HG03571 (cell line): ENCODE results near the gene CDC25A.

Experiments
- ATAC-seq: cut with Tn5 transposase; IDR thresholded peaks from one replicate; pipeline ENCODE4 v1.9.1; 2021; ENCODE audit not compliant: unreplicated experiment

CDC25A gene

DNA sequence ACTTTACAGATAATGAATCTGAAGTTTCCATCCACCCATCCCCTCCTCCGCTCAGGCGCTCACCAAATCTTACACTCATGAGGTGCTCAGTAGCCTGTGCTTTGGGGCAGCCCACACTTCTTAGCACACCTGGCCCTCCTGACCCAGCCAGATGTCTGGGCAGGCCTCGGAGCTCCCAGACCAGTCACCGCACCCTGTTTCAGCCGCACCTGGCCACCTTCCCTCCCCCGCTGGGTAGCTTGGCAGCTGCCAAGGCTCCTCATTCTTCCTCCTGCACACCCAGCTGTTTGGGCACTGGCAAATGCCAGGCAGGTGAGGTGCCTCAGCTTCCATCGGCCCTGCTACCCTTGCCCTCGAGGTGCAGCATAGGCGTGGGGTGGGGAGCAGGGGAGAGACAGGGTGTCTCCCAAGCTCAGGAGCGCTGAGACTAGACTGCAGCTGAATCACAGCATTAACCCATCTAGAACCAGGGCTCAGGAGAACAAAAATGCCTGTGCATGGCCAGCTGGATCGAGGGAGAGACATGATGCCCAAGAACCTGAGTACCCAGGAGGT lies 45.8 kb downstream of the CDC25A start:
- ATAC-seq, result no peak

DNA sequence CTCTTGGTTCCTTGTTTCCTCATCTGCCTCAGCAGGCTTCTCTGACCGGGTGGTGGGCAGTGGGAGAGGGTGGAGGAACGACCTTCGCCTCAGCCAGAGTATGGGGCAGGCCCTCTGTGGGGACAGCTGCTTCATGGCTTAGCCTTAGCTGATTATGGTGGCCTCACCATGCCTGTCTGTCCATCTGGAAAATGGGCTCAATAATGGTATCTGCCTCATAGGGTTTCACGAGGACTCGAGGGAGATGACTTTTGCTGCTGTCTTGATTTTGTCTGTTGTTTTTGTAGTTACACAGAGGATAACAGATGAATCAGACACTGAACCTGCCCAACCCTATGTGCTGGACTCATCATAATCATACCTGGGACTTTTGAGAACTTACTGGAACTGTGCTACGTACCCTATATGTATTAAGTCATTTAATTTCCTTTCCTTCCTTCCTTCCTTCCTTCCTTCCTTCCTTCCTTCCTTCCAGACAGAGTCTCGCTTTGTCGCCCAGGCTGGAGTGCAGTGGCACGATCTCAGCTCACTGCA lies 46.5 kb downstream of the CDC25A start:
- no peak for ATAC-seq

DNA sequence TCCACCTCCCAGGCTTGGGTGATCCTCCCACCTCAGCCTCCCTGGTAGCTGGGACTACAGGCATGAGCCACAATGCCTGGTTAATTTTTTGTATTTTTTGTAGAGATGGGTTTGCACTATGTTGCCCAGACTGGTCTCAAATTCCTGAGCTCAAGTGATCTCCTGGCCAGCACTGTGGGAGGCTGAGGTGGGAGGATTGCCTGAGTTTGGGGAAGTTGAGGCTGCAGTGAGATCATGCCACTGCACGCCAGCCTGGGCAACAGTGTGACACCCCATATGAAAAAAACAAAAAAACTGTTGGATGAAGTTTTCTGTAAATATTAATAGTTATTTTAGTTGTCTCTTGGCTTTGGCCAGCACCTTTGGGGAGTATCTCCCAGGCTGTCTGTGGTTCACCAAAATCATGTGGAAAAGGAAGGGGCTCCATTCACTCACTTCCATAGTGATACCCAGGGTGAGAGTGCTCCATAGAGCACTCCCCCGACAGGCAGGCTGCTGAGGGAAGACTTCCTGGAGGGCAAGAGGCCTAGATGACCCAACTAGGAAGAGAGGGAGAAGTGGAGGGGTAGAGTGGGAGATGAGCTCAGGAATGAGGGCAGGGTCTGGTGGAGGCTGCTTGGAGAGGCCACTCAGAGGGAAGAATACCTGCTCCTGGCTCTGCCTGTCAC lies 47.1 kb downstream of the CDC25A start:
- no peak for ATAC-seq

DNA sequence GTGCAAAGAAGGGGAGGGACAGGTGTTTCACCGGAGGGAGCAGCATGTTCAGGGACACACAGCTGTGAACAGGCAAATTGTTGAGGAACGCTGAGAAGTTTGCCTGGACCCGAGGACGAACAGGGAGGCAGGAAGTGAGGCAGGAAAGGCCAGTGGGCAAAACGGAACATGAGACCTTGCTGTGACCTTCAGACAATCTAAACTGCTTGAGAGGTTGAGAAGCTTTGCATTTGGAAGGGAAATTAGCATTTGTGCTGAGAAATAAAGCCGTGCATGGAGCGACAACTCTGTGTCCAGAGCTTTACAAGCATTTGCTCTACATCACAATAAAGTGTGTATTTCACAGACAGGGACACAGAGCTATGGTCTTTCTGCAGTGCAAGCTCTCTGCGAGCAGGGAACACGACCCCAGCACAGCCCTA lies 47.9 kb downstream of the CDC25A start:
- ATAC-seq, result no peak

DNA sequence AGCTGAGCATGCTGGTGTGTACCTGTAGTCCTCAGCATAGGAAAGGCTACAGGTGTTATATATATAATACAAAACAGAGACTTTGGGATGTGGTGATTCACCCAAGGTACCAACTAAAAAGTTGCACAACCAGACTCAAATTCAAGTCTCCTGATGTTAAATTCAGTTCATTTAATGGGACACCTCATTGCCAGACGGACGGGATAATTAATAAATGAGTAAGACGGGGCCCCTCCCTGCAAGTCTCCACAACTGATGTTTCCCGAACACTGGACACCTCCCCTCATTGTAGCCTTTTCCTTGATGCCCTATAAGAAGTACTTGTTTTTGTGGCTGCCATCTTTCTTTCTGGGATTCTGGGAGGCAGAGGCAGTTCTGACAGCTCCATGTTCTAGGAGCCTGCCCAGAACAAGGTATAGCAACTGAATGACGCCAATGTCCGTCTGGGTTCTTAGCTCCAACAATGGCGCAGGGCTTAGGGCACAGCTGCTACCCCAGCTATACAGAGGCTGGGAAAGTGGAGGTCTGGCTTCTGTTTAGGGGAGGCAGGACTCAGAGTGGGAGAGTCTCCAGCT lies 50.7 kb downstream of the CDC25A start:
- no peak for ATAC-seq

DNA sequence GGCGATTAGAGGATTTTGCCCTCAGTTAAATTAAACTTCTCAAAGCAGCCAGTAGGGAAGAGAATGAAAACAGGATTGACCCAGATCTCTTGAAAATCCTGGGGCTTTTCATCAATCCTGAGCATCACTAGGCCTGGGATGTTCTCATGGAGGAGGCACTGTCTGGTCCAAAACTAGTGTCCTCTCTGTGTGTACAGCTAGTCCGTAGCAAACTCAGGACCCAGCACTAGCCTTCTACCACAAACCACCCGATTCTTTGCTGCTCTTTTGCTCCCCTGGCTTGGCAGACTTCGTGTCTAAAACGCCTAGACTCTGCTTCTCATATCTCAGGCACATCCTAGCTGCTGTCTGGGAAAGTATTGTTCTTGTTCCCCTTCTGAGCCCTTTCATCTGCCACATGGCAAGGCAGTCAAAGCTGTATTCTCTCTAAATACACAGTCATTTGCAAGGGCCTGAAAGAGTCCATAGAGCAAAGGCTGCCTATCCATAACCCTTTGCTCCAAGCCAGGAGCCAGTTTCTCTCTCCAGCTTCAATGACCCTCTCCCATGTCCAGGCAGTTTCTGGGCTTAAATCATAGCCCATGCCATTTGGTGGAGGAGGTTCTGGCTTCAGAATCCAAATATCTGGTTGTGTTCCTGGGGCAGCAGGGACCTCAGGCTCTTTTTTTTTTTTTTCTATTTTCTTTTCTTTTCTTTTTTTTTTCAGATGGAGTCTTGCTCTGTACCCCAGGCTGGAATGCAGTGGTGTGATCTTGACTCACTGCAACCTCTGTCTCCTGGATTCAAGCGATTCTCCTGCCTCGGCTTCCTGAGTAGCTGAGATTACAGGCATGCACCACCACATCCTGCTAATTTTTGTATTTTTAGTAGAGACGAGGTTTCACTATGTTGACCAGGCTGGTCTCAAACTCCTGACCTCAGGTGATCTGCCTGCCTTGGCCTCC lies 52.4 kb downstream of the CDC25A start:
- no peak for ATAC-seq

DNA sequence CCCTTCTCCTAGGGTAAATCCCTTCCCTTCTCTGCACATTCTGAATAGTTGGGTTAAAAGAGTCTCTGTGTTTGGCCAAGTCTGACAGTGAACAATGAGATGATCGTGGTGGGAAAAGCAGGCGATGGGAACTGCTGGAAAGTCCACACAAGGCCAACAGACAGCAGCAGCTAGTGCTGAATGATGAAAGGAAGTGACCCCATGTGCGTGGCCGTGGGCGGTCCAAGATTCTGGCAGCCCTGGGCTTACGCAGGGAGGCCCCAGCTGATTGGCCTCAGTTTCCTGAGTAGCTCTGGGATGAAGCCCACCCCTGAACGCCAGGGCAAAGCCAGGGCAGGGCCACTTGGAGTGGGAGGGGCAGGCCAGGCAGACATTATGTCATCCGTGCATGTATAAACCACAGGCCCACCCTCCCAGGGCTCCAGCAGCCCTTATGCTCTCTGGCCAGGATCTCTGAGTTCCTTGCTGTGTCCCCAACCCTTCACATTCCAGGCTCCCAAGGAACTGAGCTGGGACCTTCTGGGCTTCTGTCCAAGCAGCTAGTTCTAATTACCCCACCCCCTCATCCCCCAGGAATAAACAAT lies 57.8 kb downstream of the CDC25A start:
- ATAC-seq, result no peak

DNA sequence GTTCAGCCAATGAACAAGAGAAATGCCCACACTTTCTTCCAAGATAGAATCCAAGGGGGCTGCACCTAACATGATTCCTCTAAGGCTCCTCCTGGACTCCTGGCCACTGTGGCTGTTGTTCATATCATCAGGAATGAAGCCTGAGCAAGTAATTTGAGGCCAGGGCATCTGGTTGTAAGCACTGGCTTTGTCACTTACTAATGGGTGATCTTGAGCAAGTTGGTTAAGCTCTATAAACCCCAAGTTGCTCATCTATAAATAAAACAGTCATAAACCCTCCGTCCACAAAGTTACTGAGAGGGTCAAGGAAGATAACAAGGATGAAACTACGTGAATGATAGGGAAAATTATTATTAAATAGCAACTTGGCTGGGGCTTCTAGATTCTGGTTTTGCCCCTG lies 58.3 kb downstream of the CDC25A start:
- ATAC-seq, result no peak

DNA sequence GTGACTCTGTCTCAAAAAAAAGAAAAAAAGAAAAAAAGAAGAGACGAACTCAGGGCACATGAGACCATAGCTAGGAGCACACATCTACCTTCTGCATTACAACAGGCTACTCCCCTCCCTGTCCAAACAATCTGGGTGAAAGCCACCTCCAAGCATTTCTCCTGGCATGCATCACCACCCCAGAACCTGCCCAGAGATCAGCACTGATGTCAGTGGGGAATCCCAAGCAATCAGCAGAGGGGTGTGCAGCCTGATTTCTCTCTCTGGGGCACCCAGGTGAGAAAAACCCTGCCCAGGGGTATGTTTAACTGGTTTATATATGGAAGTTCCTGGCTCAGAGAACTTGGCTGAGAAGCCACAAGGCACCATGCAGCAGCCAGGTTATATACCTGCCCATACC lies 59.4 kb downstream of the CDC25A start:
- no peak for ATAC-seq

DNA sequence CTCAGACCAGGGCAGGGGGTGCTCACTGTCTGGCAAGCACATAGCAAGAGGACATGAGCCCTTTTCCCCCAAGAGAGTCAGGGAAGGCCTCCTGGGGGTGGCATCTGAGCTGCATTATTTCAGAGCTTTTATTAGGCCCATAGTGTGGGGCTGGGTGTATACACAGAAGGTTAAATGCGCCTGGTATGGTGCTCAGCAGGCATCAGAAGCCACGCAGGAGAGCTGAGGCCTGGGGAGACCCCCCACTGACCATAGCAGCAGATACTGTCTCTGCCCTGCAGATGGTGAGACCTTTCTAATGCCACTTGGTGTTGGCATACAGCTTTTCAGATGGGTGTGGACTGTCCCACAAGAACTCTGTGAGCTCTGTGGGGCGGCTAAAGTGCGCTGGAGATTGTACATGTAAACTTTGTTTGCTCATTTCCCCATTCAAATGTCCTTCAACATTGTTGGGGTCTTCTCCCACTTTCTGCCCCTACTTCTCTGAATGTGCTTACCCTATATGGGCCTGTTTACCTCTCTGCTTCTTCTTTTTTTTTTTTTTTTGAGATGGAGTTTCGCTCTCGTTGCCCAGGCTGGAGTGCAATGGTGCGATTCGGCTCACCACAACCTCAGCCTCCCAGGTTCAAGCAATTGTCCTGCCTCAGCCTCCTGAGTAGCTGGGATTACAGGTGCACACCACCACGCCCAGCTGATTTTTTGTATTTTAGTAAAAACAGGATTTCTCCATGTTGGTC lies 62.2 kb downstream of the CDC25A start:
- ATAC-seq, result no peak

DNA sequence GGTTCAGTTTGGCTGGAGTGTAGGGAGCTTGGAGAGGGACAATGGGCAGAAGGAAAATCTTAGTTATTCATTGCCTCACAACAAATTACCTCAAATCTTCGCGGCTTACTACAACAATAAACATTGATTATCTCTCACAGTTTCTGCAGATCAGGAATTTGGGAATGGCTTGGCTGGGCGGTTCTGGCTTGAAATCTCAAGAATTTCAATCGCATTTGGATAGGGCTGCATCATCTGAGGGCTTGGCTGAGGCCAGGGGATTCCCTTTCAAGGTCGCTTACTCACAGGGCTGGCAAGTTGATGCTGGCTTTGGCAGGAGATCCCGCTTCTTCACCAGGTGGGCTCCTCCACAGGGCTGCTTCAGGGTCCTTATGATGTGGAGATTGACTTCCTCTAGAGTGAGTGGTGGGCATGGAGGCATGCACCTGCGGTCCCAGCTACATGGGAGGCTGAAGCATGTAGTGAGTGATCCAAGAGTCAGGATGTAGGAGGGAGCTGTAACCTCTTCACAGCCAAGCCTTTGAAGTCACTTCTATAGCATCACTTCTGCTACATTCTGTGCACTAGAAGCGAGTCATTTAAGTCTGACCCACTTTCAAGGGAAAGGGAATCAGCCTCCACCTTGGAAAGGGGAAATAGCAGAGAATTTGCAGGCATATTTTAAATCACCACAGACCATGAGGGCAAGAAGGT lies 63.1 kb downstream of the CDC25A start:
- no peak for ATAC-seq

DNA sequence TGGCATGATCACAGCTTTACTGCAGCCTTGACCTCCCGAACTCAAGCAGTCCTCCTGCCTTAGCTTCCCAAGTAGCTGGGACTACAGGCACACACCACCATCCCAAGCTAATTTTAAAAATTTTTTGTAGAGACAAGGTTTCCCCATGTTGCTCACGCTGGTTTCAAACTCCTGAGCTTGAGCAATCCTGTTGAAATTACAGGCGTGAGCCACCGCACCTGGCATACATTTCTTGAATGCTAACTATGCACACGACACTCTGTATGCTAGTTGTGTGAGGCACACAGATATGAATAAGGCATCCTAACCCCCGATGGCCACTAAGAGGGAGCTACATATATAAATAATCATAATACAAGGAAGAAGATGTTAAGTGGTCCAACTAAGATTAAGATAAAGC lies 64.9 kb downstream of the CDC25A start:
- ATAC-seq, result no peak

DNA sequence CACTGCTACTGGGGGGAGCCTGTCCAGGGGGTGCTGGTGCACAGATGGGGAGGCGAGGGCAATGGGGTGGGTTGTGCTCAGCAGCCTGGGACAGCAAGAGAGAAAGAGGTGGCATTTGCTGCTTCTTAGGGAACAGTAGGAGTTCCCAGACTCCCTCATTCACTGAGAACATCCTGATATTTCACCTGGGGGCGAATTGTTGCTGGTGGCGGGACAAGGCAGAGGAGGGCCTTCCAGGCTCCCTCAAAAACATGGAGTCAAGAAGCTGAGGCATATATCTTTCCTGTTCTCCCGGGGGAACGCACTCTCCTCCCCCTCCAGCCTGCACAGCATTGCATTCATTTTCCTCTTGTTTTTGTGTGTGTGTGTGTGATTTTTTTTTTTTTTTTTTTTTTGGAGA lies 65.7 kb downstream of the CDC25A start:
- no peak for ATAC-seq

DNA sequence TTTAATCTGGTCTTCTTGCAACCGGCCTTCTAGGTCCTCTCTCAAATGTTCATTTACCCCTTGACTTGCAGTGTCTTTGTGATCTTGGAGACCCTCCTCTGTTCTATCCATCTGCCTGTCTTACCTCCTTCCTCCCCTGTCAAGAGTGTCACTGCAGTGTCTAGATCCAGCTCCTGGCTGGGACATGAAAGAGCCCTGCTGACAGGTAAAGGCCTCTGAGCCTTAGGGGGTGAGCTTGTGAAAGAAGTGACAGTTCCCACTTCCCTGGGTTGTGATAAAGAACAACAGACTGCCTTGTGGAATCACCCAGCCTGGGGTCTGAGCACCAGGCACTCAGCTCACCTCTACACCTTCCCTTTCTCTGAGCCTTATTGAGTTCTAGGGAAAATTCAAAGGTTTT lies 68.0 kb downstream of the CDC25A start:
- ATAC-seq, result no peak

DNA sequence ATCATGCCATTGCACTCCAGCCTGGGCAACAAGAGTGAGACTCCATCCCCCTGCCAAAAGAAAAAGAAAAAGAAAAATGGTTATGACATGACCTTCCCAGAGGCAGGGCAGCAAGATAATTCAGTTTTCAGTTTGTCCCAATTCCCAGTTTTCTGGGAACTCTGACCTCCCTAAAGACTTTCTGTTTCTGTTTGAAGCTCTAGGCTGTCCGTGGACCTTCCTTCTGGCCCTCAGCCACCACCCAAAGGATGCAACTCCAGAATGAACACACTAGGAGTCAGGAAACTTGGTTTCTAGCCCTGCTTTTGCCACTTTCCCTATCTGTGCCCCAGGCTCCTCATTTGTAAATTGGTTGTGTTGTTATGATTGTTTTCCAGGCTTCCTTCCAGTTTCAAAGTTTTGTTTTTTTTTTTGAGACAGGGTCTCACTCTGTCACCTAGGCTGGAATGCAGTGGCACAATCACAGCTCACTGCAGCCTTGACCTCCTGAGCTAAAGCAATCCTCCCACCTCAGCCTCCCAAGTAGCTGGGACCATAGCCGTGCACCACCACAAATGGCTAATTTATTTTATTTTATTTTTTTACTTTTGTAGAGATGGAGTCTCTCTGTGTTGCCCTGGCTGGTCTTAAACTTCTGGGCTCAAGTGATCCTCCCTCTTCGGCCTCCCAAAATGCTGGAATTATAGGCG lies 68.6 kb downstream of the CDC25A start:
- ATAC-seq, result no peak

DNA sequence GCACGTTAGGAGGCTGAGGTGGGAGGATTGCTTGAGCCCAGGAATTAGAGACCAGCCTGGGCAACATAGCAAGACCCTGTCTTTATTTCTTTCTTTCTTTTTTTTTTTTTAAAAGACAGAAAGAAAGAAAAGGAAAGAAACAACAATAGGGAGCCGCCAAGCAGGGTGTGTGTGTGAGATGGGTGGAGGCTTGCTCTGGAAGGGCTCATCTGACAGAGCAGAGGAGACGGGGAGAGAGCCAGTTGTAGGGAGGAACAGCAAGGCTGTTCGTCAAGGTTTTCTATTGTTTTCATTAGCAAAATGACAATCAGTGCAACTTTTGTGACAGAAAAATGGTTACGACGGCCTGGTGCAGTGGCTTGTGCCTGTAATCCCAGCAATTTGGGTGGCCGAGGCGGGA lies 69.3 kb downstream of the CDC25A start:
- ATAC-seq, result no peak

DNA sequence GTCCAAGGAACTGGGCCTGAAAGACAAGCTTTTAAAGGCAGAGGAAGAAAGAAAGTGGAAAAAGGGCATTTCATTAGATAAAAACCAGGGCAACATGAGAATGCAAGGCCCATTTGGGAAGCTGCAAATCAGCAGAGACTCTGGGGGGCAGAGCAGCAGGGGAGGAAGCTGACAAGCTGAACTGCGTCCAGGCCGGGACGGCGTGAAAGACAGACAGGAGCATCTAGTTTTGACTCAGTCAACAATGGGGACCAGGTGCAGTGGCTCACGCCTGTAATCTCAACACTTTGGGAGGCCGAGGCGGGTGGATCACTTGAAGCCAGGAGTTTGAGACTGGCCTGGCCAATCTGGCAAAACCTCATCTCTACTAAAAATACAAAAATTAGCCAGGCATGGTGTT lies 69.9 kb downstream of the CDC25A start:
- no peak for ATAC-seq

DNA sequence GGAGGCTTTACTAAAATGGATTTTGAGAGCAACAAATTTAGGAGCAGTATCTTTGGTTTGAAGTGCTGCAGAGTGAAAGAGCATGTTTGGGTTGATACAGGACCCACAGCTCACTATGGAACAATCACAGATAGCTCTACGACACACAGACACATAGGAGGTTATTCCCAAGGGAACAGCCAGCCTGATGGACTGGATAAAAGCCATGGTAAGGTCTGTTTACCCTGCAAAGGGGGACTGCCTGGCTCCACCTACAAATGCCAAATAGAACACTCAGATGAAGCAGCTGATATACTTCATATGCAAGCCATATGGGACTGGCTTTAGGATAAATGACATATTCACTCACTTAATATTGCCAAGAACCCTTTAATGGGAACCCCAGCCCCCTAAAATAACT lies 75.4 kb downstream of the CDC25A start:
- no peak for ATAC-seq

DNA sequence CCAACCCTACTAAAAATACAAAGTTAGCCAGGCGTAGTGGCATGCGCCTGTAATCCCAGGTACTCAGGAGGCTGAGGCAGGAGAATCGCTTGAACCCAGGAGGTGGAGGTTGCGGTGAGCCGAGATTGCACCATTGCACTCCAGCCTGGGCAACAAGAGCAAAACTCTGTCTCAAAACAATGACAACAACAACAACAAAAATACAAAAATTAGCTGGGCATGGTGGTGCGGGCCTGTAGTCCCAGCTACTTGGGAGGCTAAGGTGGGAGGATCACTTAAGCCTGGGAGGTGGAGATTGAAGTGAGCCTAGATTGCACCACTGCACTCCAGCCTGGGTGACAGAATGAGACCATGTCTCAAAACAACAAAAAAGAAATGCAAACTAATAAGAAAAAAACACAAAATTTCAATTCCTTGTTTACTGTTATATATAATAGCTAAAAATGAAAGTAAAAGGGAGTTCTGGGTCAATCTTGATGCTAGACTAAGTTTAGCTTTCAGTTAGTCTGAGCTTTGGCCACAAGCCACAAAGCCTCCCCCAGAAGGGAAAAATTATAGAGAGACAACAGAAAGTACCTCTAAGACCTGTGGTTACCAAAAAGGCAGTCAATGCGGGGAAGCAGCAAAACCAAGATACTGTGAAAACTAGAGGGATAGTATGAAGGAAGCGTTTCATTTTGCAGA lies 76.0 kb downstream of the CDC25A start:
- ATAC-seq, result peak; percentile 91
